Fibroblast of lung (primary cell): ENCODE results near the gene ZCCHC18.
"Not testable (repeated sequence)": the region's sequence is repeated elsewhere in the genome, so short reads cannot be mapped to it uniquely, and the experiment has no call there.

Source experiments
- CTCF ChIP-seq, 2 donors: IDR thresholded peaks in 1 of 2; conservative IDR thresholded peaks in 1 of 2; 1 replicate in 1 of 2; 2 replicates in 1 of 2; pipeline ENCODE4 v1.5.1; 2011 to 2012; ENCODE audit warnings: low read length in 2 of 2, control low read depth in 1 of 2, inconsistent platforms in 1 of 2, low read depth in 1 of 2, mild to moderate bottlenecking in 1 of 2
- EZH2 ChIP-seq: IDR thresholded peaks from 2 replicates; pipeline ENCODE4 v1.5.1; 2012; ENCODE audit warnings: low read length, control low read depth, mild to moderate bottlenecking; ENCODE audit errors: missing control alignments

GRCh38 chrX:104110491-104111240 is 1.7 kb upstream of the ZCCHC18 start:
- not testable (repeated sequence) for TF ChIP-seq CTCF (conservative IDR thresholded peaks at IDR 0.05 in 1 of 2, IDR thresholded peaks at IDR 0.05 in 1 of 2; ENCODE audit: low read depth in 1 of 2, low read length in 2 of 2); EZH2
